Right lobe of liver (tissue), 4 donors: ENCODE data around the gene YPEL5.

ENCODE experiments used
- POLR2A ChIP-seq: fragments of 450-650 bp; IDR thresholded peaks from one replicate; pipeline ENCODE4 v1.6.1; 2017; ENCODE audit warnings: antibody characterized with exemption, mild to moderate bottlenecking
- TF ChIP-seq, protein P1 (sequence below), 4 donors: fragments of 200-600 bp in 3 of 4; fragments of 450-650 bp in 1 of 4; IDR thresholded peaks; one replicate each; pipeline versions ENCODE4 v1.5.1 to v1.8.0; 2016 to 2022; ENCODE audit warnings: antibody characterized with exemption in 4 of 4, mild to moderate bottlenecking in 2 of 4
- donor health status: DM: no; HTN: no; CAD: no.
- donor health status: DM: no; HTN: no; CAD: no.
- donor health status: DM: no; HTN: yes; CAD: no.

DNA sequence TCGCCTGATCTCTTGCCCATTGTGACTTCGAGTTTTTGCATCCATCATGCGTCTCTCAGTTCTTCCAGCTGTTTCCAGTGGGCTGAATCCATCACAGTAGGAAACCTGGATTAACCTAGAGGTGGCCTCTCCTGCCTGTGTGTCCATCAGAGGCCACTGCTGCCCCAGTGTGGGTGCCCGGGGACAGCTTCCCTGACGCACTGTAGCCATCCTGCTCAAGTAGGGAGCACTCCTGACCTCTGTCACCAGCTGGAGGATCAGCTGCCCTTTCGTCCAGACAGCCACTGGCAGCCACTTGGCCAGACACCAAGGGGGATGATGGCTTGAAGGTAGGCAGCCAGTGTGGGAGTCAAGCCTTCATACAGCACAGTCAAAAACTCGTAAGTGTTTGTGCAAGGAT is 47.6 kb downstream of the YPEL5 start:
- TF ChIP-seq, protein P1, sequence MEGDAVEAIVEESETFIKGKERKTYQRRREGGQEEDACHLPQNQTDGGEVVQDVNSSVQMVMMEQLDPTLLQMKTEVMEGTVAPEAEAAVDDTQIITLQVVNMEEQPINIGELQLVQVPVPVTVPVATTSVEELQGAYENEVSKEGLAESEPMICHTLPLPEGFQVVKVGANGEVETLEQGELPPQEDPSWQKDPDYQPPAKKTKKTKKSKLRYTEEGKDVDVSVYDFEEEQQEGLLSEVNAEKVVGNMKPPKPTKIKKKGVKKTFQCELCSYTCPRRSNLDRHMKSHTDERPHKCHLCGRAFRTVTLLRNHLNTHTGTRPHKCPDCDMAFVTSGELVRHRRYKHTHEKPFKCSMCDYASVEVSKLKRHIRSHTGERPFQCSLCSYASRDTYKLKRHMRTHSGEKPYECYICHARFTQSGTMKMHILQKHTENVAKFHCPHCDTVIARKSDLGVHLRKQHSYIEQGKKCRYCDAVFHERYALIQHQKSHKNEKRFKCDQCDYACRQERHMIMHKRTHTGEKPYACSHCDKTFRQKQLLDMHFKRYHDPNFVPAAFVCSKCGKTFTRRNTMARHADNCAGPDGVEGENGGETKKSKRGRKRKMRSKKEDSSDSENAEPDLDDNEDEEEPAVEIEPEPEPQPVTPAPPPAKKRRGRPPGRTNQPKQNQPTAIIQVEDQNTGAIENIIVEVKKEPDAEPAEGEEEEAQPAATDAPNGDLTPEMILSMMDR (IDR thresholded peaks at IDR 0.05): no peak
- no peak for TF ChIP-seq POLR2A
